ENCODE measurements around the gene INAVA. TPM values are rescaled to one million over a fixed set of nuclear protein-coding genes. Genes with fewer than 3 reads are reported as not detected.

INAVA gene
- total RNA-seq, 1 experiment from 2014 or later = 36.8 TPM

DNA sequence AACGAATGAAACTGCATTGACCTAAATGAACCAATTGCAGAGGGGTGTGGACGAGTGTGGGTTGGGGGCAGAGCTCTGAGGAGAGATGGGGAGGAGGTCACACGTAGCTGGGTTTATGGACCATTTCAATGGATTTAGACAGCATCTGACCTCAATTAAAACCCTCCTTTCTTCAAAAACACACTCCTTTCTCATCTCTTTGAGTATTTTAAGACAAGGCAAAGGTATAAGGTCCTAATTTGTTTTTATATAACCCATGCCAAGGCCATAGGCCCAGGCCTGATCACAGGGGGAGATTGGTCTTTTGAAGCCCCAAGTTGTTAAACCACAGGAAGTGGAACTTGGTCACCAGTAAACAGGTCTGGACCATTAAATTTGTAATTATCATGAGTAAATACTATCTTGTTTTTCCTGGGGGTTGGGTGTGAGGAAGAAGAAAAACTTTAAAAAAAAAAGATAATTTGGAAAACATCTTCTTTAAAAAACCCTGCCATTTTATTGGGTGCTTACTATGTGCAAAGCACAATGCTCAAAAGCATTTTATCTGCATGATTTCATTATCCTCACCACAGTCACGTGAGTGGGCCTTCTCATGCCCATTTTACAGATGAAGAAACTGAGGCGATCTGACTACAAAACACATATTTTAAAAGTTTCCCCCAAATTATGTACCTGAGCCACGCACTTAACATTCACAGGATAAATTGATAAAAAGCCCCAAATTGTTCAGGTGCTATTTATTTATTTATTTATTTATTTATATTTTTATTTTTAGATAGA is 8.9 kb upstream of the INAVA start:
- H3K36me3 Mint-ChIP-seq (ENCODE audit: insufficient read depth in 1 of 3, low read depth in 3 of 3) = no peaks in the 10 kb centered on the region
- H3K23ac ChIP-seq (ENCODE audit: insufficient read length, low read depth, low read length) = no peak overlapping the region

More for the DNA sequence above, 8.9 kb upstream of the INAVA start:
- no peak for DNase-seq
- Histone ChIP-seq H3K27me3 (ENCODE audit: insufficient read depth, low read length) (no peaks in the 10 kb centered on the region), H3K9me3 (ENCODE audit: control insufficient read depth, low read depth, low read length) (no peaks in the 10 kb centered on the region), H3K18ac (ENCODE audit: insufficient read length, low read depth, low read length) (no peak overlapping the region), H2BK5ac (ENCODE audit: insufficient read length, low read length) (no peak overlapping the region), H3K23me2 (ENCODE audit: insufficient read length, low read depth, low read length, poor library complexity, severe bottlenecking) (no peaks in the 10 kb centered on the region), H4K5ac (ENCODE audit: insufficient read length, low read depth, low read length) (no peak overlapping the region), H2BK20ac (ENCODE audit: low read depth, low read length, poor library complexity, severe bottlenecking) (no peak overlapping the region), H4K8ac (replicated peaks; ENCODE audit: insufficient read length, low read depth, low read length) (no peak overlapping the region), H3T11ph (ENCODE audit: low read length) (no peak overlapping the region), H3K27ac (ENCODE audit: insufficient read length, low read depth, low read length) (no peak overlapping the region), H2BK15ac (ENCODE audit: low read depth, low read length) (no peak overlapping the region), H2BK12ac (ENCODE audit: insufficient read length, low read depth, low read length) (no peak overlapping the region), H3K4me2 (ENCODE audit: insufficient read depth, insufficient read length, low read length) (no peak overlapping the region), H3K56ac (ENCODE audit: insufficient read length, low read depth, low read length) (no peak overlapping the region), H3K14ac (ENCODE audit: insufficient read depth, low read length) (no peak overlapping the region), H4K91ac (ENCODE audit: insufficient read length, low read depth, low read length) (no peak overlapping the region), H3K79me1 (ENCODE audit: insufficient read depth, low read depth, low read length, poor library complexity, severe bottlenecking) (no peaks in the 10 kb centered on the region), H4K20me1 (ENCODE audit: control insufficient read depth, insufficient read depth, insufficient read length) (no peaks in the 10 kb centered on the region), H3K4me1 (ENCODE audit: insufficient read depth, low read length) (peaks cover 6% of the 10 kb centered on the region), H3K9ac (ENCODE audit: extremely low read depth, insufficient read length, low read length) (no peak overlapping the region), H2AFZ (ENCODE audit: low read length) (no peak overlapping the region), H2AK5ac (ENCODE audit: insufficient read length, low read length) (no peak overlapping the region), H3K79me2 (ENCODE audit: insufficient read depth, low read length) (no peaks in the 10 kb centered on the region), H3K4ac (ENCODE audit: low read depth, low read length) (no peak overlapping the region), H2BK120ac (ENCODE audit: low read depth, low read length, poor library complexity, severe bottlenecking) (no peak overlapping the region)
- H3K27ac Mint-ChIP-seq = no peak overlapping the region
- H3K4me3 Mint-ChIP-seq = no peak overlapping the region
- H3K9me3 Mint-ChIP-seq = no peaks in the 10 kb centered on the region
- H3K27me3 Mint-ChIP-seq (ENCODE audit: low read depth) = no peaks in the 10 kb centered on the region; the same call in none of the 2 replicates
- TF ChIP-seq, protein P1, sequence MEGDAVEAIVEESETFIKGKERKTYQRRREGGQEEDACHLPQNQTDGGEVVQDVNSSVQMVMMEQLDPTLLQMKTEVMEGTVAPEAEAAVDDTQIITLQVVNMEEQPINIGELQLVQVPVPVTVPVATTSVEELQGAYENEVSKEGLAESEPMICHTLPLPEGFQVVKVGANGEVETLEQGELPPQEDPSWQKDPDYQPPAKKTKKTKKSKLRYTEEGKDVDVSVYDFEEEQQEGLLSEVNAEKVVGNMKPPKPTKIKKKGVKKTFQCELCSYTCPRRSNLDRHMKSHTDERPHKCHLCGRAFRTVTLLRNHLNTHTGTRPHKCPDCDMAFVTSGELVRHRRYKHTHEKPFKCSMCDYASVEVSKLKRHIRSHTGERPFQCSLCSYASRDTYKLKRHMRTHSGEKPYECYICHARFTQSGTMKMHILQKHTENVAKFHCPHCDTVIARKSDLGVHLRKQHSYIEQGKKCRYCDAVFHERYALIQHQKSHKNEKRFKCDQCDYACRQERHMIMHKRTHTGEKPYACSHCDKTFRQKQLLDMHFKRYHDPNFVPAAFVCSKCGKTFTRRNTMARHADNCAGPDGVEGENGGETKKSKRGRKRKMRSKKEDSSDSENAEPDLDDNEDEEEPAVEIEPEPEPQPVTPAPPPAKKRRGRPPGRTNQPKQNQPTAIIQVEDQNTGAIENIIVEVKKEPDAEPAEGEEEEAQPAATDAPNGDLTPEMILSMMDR (conservative IDR thresholded peaks at IDR 0.05) = no peak
- peaks cover 30 to 42% of the 10 kb centered on the region in 2 experiments for H3K4me1 Mint-ChIP-seq
- no CpG with 5 or more reads among the region's 6 CpGs for WGBS (ENCODE audit: extremely low coverage, insufficient read length, low lambda C conversion rate)

Data from H9 (cell line).